ENCODE results near the gene PIF1.
"Not testable (repeated sequence)": the region's sequence is repeated elsewhere in the genome, so short reads cannot be mapped to it uniquely, and the experiment has no call there.

The PIF1 gene

GRCh38 chr15:64847448-64847847, 22.0 kb upstream of the PIF1 start:
- no peak for DNase-seq

GRCh38 chr15:64847016-64847415, 21.6 kb upstream of the PIF1 start:
- DNase-seq: no peak

GRCh38 chr15:64845831-64846595, 20.6 kb upstream of the PIF1 start:
- DNase-seq: no peak

- no peak for DNase-seq
Observed at GRCh38 chr15:64845183-64845611, 19.8 kb upstream of the PIF1 start.

DNA sequence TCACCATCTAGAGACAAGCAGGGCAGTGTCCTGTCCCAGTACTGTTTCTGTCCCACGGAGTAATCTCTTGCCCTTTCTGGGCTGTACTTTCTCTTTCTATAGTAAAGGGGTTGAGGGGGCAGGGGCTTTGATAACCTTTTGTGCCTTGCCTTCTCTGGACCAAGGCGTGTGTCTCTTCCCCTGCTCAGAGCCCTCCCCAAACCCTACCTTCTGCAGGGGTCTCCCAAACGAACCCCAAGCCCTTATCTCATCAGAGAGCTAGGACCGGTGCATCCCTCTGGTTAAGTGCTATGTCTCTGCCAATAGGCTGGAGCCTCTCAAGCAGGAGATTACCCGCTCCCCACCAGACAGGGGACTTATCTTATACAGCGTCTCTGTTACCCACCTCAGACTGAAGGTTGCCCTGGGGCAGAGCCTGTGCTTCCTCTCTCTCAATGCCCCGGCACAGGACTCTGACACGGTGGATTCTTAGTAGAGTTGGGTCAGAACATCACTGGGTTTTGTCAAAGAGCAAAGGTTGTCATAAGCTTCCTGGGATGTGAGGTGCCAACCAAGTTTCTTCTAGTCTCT, 19.2 kb upstream of the PIF1 start:
- no peak for DNase-seq

GRCh38 chr15:64843991-64844390, 18.5 kb upstream of the PIF1 start:
- DNase-seq: no peak

- DNase-seq: no peak
Observed at GRCh38 chr15:64842986-64843561, 17.6 kb upstream of the PIF1 start.

DNA sequence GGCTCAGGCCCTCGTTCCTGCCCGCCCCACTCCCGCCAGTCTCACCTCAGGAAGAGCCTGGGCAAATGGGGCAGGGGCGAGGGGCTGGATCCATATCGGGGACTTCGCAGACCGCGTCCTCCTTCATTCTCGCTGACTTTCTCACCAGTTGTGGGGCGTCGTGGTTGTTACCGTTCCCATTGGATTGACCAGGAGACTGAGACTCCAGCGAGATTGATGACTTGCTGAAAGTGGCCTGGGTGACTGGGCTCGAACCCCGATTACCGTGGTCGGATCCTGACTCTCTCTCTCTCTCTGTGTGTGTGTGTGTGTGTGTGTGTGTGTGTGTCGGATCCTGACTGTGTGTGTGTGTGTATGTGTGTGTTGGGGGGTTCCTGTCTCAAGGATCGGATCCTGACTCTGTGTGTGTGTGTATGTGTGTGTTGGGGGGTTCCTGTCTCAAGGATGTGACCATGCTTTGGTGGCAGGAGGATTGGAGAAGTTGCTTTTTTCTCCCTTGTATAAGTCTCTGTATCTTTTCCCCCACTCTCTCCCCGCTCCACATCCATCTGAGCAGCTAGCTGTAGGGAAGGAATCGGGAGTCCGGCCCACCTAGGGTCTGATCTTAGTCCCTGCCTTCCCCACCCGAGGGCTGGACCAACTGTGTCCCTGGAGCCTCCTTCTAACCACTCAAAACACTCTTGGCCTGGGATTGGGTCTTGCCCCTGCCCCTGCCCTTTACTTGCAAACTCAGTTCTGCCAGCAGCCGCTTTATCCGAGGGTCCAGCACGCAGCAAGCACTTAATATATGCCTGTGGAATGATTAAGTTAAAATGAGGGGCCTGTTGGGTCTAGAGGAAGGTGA, 16.9 kb upstream of the PIF1 start:
- DNase-seq: no peak

DNA sequence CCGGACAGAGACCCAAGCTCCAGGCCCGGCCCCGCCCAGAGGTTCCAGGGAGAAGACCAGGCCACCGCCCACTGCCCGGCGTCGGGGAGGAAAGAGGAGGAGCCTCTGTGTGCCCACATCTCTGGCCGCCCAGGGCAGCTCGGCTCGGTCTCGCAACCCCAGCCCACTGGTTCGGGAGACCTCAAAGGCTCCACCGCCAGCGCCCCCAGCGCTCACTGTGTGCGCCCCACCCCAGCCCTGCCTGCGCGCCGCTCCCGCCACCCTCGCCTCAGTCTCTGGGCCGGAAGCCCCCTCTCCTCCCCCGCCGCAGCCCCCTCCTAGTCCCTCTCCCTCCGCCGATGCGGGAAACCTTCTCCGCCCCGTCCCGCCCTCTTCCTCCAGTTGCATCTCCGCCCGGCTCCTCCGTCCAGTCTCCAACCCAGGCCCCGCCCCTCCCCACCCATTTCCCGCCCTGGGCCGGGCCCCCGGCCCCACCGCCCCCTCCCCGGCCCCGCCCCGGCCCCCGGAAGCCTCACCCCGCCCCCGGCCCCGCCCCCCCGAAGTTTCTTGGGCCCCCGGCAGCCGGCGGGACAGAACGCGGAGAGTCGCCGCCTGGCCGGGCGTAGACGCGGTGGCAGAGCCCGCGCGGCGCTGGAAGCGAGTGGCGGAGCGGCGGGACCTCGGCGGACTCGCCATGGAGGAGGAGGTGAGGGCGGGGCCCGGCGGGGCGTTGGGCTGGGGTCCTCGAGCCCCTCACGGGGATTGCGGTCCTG, 16.1 kb upstream of the PIF1 start, which contains the start of gene PLEKHO2:
PLEKHO2 (plus strand) TSS at position 572 of the 752 bp plus-strand sequence; CDS start at position 674, 102 bp downstream.
- DNase-seq: peak; percentile 95

DNA sequence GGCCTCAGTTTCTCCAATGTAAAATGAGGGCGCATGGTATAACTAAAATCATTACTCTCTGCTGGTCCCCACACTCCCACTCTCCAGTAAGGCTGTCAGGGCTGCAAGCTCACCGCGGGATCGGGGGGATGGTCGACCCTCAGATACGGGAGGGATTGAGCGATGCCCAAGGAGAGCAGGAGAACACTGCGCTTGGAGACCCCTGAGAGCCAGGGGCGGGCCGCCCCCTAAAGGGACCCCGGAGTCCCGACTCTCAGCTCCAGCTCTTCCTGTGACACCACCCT, 15.6 kb upstream of the PIF1 start:
- DNase-seq: no peak

- DNase-seq: no peak
Observed at GRCh38 chr15:64837502-64837901, 12.1 kb upstream of the PIF1 start.

DNA sequence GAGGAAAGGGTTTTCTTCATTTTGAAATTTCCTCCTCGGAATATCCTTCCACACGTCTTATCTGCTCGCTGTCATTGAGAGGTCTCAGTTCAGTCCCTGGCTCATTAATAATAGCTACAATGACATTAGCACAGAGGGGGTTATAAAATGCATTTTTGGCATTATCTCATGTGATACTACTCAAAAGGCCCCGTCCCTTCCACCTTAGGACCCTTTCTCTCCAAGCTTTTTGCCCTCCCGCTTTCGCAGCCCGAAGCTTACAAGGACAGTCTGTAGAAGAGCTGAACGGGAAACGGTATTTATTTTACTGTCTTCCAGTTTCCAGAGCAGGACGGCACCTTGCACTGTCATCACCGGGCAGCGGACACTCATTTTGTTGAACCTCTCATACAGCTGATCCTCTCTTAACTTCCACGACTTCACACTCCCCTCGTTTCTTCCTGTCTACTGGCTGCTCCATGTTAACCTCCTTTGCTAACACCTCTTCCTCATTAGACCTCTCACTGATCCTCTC, 10.6 kb upstream of the PIF1 start:
- no peak for DNase-seq

DNA sequence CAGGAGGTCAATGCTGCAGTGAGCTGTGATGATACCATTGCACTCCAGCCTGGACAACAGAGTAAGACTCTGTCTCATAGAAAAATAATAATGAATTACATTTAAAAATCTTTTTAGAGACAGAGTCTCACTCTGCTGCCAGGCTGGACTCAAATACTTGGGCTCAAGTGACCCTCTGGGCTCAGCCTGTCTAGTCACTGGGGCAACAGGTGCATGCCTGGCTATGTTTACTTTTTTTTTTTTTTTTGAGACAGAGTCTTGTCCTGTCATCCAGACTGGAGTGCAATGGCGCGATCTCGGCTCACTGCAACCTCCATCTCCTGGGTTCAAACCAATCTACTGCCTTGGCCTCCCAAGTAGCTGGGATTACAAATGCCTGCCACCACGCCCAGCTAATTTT, 8.2 kb upstream of the PIF1 start:
- DNase-seq: no peak

DNA sequence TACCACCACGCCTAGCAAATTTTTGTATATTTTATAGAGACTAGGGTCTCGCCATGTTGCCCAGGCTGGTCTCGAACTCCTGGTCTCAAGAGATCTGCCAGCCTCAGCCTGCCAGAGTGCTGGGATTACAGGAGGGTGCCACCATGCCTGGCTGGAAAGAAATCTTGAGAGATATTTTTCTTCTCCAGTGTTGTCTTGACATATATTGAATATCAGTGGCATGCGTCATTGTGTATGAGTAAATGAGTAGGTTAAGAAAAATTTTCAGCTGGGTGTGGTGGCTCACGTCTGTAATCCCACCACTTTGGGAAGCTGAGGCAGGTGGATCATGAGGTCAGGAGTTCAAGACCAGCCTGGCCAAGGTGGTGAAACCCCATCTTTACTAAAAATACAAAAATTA, 3.5 kb upstream of the PIF1 start:
- DNase-seq: no peak

GRCh38 chr15:64824929-64825430, 467 bp downstream of the PIF1 start:
- no peak for DNase-seq

DNA sequence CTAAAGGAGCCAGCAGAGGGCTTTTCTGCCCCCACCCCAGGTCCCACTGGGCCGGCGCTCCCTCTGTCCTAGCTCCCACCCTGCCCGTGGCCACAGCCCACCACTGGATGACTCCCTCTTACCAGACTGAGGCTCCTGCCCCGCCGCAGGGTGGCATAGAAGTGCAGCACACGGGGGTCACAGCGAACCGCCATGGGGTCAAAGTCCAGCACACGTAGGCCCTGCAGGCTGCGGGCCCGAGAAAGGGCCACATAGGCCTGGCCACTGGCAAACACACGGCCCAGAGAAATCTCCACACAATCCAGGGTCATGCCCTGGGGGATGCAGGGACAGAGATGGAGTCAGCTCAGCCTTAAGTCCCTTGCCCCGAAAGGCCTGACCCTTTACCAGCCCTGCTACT, 9.0 kb downstream of the PIF1 start:
- DNase-seq: no peak

DNA sequence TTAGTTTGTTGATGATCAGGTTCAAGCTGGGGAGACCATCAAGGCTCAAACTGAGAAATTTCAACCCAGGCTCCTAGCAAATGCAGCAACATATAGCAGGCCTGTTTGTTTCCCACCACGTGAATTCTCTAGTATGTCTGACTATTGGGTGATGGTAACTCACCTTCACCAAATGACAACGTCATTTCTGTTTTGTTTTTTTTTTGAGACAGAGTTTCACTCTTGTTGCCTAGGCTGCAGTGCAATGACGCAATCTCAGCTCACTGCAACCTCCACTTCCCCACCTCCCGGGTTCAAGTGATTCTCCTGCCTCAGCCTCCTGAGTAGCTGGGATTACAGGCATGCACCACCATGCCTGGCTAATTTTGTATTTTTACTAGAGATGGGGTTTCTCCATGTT, 10.5 kb downstream of the PIF1 start:
- not testable (repeated sequence) for DNase-seq

- not testable (repeated sequence) for DNase-seq
Observed at GRCh38 chr15:64814283-64814682, 11.2 kb downstream of the PIF1 start.

DNA sequence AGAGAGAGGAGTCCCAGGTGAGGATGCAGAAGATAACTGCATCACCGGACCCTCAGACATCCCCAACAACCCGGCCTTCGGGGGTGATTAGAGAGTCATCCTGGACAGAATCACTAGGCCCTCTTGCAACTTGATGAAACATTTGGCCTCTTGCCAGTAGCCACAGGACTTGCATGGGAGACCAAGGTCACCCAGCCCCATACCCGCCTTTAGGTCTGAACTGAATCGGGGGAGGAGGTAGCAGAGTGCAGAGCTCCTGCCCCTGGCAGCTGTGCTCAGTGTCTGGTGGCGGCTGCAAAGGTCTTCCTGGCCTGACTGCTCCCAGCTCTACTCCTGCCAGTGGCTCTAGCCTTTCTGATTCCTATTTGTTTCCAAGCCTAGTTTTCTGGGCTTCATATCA, 12.4 kb downstream of the PIF1 start:
- no peak for DNase-seq

DNA sequence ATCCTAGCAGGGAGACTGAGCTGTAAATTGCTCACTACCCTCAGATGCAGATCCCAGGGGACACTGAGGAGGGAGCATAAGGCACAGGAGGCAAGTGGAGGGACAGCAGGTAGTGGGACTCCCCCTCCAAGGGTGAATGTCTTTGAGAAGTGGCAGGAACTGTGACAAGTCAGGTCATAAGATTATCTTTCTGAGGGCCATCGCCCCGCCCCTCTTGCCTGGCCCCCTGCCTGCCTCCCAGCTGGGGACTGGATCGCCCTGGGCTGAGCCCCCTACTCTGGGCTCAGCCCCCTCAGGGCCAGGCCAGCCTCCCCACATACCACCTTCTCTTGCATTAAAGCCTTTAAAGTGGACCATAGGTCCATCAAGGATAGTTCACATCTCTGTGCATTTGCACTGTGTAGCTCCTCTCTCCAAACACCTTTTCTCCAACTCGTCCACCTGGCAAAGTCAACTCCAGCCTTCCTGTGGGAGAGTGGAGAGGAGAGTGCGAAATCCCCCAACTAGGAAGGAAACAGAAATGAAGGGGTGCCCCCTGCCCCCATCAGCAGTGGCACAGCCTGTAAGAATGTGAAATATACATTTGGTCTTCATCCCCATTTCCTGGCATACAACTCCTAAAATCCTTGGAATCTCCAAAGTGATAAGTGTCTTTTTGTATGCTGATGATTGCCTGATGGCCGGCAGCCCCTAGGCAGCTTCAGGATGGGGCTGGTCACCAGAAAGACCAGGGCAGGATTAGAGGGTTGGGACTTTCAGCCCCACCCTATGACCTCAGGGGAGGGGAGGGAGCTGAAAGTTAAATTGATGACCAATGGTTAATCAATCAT, 14.7 kb downstream of the PIF1 start:
- no peak for DNase-seq

Data from NCI-H1105 (cell line).